ENCODE results near the gene SPACA7.

GRCh38 chr13:112481458-112481857 is 105.3 kb downstream of the SPACA7 start:
- TF ChIP-seq CTCF (IDR thresholded peaks at IDR 0.05) (no peak), POLR2A (IDR thresholded peaks at IDR 0.05) (no peak)

Data from uterus (tissue), 2 donors.